Bronchial smooth muscle cell (primary cell): ENCODE measurements around the gene RAD51. TPM values are rescaled to one million over a fixed set of nuclear protein-coding genes. Genes with fewer than 3 reads are reported as not detected.

Experiments used
- total RNA-seq: library from RNA; depleted of rRNA; stranded (reverse); fragments of >200 nt; gene quantifications from 2 replicates; pipeline ENCODE4 v1.2.1, GENCODE V29; 2014

Gene RAD51
- total RNA-seq, result 1.4 TPM in 2 replicates

GRCh38 chr15:40694688-40695468, at the start of gene RAD51:
TSS of gene RAD51 (plus strand) at chr15:40695174. CDS start at chr15:40698759, 3,585 bp downstream.

GRCh38 chr15:40754883-40755811, 60.2 kb downstream of the RAD51 start, which contains the start of gene RMDN3:
TSS of gene RMDN3 (minus strand) at chr15:40755254. CDS start at chr15:40754783, 471 bp downstream.

GRCh38 chr15:40763801-40764628, 69.0 kb downstream of the RAD51 start, which contains the start of gene GCHFR:
TSS of gene GCHFR (plus strand) at chr15:40764068. CDS start at chr15:40764181, 113 bp downstream.

GRCh38 chr15:40769274-40770146, 74.5 kb downstream of the RAD51 start, which contains the start of gene C15orf62:
TSS of gene C15orf62 (plus strand) at chr15:40769980. CDS start at chr15:40770496, 516 bp downstream.

Other genes with a start within 250 kb of the RAD51 start
- gene CHST14, start 224.2 kb upstream of the RAD51 start, total RNA-seq, result 5.2 and 6.0 TPM in 2 replicates
- 10.6 and 14.4 TPM in 2 replicates for gene CCDC32, start 130.1 kb upstream of the RAD51 start, total RNA-seq
- 10.9 and 14.6 TPM in 2 replicates for gene RPUSD2, start 125.9 kb upstream of the RAD51 start, total RNA-seq
- gene KNL1, start 100.9 kb upstream of the RAD51 start, total RNA-seq, result 0.52 and 1.7 TPM in 2 replicates
- gene RMDN3, start 60.1 kb downstream of the RAD51 start, total RNA-seq, result 15.0 and 17.4 TPM in 2 replicates
- 1.6 and 6.3 TPM in 2 replicates for gene GCHFR, start 68.9 kb downstream of the RAD51 start, total RNA-seq
- gene C15orf62, start 74.8 kb downstream of the RAD51 start, total RNA-seq, result under 0.01 TPM in 1 of 2 replicates, not detected in the other
- 23.5 and 29.2 TPM in 2 replicates for gene ZFYVE19, start 111.9 kb downstream of the RAD51 start, total RNA-seq
- gene DNAJC17, start 112.3 kb downstream of the RAD51 start, total RNA-seq, result 14.8 and 21.0 TPM in 2 replicates
- gene PPP1R14D, start 133.5 kb downstream of the RAD51 start, total RNA-seq, result not detected in 2 replicates
- gene SPINT1, start 148.9 kb downstream of the RAD51 start, total RNA-seq, result 0.09 and 0.32 TPM in 2 replicates
- gene RHOV, start 179.1 kb downstream of the RAD51 start, total RNA-seq, result 0.16 TPM in 1 of 2 replicates, not detected in the other
- 38.9 and 45.8 TPM in 2 replicates for gene VPS18, start 199.3 kb downstream of the RAD51 start, total RNA-seq
- under 0.01 and 0.16 TPM in 2 replicates for gene DLL4, start 234.2 kb downstream of the RAD51 start, total RNA-seq